ENCODE measurements around the gene OR56A1.

Gene OR56A1

DNA sequence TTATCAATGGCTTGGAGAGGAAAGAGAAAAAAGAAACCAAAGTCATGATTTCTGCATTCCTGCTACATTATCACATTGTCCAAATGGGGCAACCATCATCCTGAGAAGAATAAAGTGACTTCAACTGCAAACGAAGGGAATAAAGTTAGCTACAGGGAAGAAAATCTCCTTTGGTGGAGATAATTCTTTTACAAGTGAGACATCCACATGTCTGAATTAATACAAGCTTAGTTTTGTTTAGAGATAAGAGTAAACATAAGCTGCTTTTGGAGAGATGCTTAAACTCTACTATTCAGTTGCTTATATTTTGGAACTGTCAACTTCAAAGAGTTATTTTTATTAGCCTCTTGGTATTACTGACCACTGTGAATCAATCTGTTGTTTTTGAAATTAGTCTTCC, 43.7 kb downstream of the OR56A1 start, which contains the start of gene OR52L1:
TSS of gene OR52L1 (minus strand) at position 101 of the 400 bp plus-strand sequence. CDS start at position 46, 55 bp downstream.
- no peak for DNase-seq

DNA sequence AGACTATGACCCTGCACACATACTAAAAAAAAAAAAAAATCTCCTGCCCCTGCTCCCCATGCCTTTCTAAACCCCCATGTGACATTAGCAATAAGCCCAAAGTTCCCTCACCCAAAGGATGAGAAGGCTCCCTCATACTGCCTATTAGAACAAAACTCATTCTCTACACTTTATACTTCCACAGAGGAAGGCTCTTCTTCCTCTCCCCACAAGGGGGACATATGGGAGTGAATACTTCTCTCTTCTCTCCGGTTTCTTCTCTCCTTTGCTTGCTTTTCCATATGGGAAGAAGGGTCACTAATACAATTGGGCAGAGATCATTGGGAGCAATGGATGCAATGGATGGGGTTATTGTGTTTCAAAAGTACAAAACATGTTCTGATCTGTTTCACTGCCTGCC, 47.1 kb downstream of the OR56A1 start:
- DNase-seq = no peak

DNA sequence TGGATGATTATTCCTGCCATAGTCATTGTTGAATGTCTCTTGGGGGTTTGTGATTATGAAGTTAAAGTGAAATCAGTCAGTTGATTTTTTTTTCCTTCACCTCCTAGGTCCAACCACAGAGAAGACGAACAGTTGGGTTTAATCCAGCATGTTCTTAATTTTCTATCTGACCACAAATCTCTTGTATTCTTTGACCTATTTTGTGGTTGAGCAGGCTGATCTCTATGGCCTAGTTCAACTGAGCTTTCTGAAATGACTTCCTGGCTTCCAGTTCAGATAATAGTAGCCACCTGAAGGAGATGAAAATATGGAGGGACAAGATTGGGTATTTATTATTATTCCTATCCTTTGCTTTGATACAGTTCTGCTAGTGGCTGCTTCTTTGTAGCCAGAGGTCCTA, 57.0 kb downstream of the OR56A1 start:
- no peak for DNase-seq

Measured in suppressor macrophage treated with lipopolysaccharide for 1 hour (primary cell).